Measurements from ENCODE around the gene CDHR4.
A peak's percentile ranks its signal among the peaks of the same experiment; 100 is the strongest.

The CDHR4 gene

DNA sequence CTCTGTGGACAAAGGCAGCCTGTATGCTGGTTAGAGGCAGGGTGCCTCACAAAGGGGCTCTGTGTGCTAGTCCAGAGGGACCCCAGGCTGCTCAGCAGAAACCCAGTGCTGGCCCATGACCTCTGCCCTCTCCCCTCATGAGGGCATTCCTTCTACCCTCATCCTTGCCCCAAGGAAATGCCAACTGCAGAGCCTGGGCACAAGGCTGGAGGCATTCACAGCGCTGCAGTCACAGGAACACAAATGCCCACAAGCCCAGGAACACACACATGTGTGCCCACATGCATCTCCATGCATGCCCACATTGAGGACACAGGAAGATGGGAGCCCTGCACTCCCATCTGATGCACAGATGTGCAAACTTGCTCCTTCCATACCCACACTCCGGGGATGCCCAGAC lies 7.2 kb upstream of the CDHR4 start:
- TF ChIP-seq GATA3 (IDR thresholded peaks at IDR 0.05; ENCODE audit: low read depth, low read length) (no peak), GATA2 (IDR thresholded peaks at IDR 0.05; ENCODE audit: low read depth, low read length) (no peak)

DNA sequence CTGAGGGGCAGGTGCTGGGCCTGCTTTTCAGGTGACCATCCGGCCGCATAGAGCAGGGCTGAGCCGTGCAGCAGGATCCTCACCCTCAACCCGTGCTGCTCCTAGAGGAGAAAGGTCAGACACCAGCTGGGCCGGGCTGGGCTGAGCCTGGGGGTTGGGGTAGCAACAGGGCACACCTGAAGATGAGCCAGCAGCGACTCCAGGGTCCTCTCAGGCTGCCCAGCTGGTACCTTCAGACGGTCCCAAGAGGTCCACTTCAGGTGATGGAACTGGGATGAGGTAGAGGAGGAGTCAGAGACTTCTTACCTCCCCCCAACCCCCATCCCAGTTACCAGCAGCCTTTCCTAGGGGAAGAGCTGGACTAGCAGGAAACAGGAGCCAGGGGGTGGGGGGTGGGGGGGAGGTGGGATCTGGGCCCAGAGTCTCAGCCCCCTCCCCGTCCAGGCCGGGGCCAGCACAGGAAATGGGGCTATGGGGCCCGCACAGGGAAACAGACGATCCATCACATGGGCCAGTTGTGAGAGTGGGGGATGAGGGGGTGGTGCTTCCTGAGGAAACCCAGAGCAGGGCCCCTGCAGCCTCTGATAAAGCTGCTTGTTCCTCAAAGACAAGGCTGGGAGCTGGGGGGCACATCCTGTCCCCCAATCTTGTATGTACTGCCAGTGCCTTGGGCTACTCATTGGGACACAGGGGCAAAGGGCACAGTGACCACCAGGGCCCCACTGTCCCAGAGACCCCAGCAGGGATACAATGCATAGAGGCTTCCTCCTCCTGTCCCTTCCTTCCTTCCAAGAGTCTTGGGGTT lies 6.4 kb upstream of the CDHR4 start:
- no peak for TF ChIP-seq GATA2 (IDR thresholded peaks at IDR 0.05; ENCODE audit: low read depth, low read length)
- no peak for TF ChIP-seq GATA3 (IDR thresholded peaks at IDR 0.05; ENCODE audit: low read depth, low read length)

GRCh38 chr3:49805367-49805782 lies 5.7 kb upstream of the CDHR4 start:
- TF ChIP-seq GATA3 (IDR thresholded peaks at IDR 0.05; ENCODE audit: low read depth, low read length) (no peak), GATA2 (IDR thresholded peaks at IDR 0.05; ENCODE audit: low read depth, low read length) (no peak)

- TF ChIP-seq GATA3 (IDR thresholded peaks at IDR 0.05; ENCODE audit: low read depth, low read length) (no peak), GATA2 (IDR thresholded peaks at IDR 0.05; ENCODE audit: low read depth, low read length) (no peak)
Measured at GRCh38 chr3:49804141-49805041, 4.7 kb upstream of the CDHR4 start.

- TF ChIP-seq GATA3 (IDR thresholded peaks at IDR 0.05; ENCODE audit: low read depth, low read length) (no peak), GATA2 (IDR thresholded peaks at IDR 0.05; ENCODE audit: low read depth, low read length) (peak; percentile 85)
Measured at GRCh38 chr3:49803465-49804140, 3.9 kb upstream of the CDHR4 start.

- no peak for TF ChIP-seq GATA3 (IDR thresholded peaks at IDR 0.05; ENCODE audit: low read depth, low read length)
- no peak for TF ChIP-seq GATA2 (IDR thresholded peaks at IDR 0.05; ENCODE audit: low read depth, low read length)
Measured at GRCh38 chr3:49802719-49803464, 3.2 kb upstream of the CDHR4 start, which contains the start of gene INKA1. INKA1 (plus strand) TSS chr3:49803261; CDS start chr3:49803393, 132 bp downstream.

GRCh38 chr3:49801160-49801559 lies 1.5 kb upstream of the CDHR4 start:
- TF ChIP-seq GATA3 (IDR thresholded peaks at IDR 0.05; ENCODE audit: low read depth, low read length): no peak
- TF ChIP-seq GATA2 (IDR thresholded peaks at IDR 0.05; ENCODE audit: low read depth, low read length): no peak

DNA sequence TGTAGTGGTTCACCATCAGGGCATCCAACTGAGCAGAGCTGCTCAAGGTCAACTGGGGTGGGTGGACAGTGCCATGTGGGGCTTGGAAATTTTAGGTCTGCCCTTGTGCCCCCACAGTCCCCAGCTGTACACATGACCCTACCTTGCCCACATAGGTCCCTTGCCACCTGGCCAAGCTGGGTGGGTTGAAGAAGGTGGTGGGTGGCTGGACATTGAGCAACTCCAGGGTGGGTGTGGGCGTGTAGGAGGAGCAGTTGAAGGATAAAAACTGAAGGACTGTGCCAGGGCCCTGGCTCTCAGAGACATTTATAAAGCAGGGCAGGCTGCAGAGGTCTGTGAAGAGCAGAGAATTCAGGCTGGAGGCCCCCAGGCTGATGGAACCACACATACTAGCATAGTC lies 568 bp downstream of the CDHR4 start:
- no peak for TF ChIP-seq GATA3 (IDR thresholded peaks at IDR 0.05; ENCODE audit: low read depth, low read length)
- TF ChIP-seq GATA2 (IDR thresholded peaks at IDR 0.05; ENCODE audit: low read depth, low read length): no peak

DNA sequence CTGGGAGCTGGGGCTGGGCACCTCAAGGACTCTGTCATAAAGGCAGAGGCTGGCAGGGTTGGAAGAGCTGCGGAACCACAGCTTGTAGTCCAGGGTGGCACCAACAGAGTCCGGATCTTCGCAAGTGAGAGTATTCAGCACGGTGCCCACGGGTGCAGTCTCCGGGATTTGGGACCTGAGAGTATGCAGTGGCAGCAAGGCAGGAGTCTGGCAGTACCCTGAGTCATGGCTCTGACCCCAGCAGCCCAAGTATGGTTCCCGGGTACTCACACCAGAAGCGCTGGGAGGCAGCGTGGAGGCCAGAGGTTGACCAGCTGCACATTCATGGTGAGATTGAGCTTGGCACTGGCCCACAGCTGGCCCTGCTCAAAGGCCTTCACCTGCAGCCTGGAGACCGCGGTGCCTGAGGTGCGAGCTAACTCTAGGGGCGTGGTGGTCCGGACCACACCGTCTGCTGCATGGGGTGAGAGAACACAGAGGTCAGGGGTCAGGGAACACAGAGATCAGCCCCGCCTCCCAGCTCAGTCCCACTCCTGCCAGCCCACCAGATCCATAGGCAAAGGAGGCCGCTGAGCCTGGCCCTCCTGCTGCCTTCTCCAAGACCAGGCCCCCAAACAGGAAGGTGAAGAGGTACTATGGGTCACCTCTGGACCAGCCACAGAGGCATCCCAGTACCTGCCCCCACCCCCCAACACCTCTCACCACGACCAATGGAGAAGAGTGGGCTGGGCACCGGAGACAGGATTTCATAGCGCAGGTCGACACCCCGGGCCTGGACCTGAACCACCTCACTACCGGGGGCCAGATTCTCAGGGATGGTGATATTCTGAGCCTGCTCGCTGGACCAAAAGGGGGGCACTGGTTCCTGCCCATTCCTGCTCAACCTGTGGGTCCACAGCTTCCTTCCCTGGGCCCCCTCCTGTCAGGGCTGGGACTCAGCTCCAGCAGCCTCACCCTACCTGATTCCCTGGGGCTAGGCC lies 4.5 kb downstream of the CDHR4 start:
- no peak for TF ChIP-seq GATA2 (IDR thresholded peaks at IDR 0.05; ENCODE audit: low read depth, low read length)

- no peak for TF ChIP-seq GATA2 (IDR thresholded peaks at IDR 0.05; ENCODE audit: low read depth, low read length)
- no peak for TF ChIP-seq GATA3 (IDR thresholded peaks at IDR 0.05; ENCODE audit: low read depth, low read length)
Measured at GRCh38 chr3:49794431-49794830, 5.2 kb downstream of the CDHR4 start.

DNA sequence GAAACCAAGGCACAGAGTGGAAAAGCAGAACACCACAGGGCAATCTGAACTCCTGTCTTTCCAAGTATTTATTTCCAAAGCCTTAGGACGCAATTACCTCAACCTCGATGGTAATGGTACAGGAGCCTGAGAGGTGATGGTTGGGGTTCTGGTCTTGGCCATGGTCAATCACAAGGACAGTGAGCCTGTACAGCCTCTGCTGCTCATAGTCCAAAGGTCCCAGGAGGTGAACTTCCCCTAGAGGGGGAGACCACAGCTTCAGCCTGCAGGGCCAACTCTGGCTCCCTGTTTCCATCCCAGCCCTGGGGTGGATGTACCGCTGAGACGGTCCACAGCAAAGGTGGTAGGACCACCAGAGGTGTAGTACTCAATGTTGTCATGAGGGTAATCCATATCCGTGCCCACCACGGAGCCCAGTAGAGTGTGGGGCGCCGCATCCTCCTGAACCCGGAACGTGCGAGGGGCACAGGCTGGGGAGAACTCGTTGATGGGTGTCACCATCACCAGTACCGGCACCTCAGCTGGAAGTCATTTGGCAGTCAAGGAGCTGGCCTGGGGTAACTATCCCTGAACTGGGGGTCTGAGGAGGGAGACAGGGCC lies 6.1 kb downstream of the CDHR4 start:
- TF ChIP-seq GATA3 (IDR thresholded peaks at IDR 0.05; ENCODE audit: low read depth, low read length) (no peak), GATA2 (IDR thresholded peaks at IDR 0.05; ENCODE audit: low read depth, low read length) (no peak)

Measured in SH-SY5Y (cell line).